RCC 7860 (cell line): Measurements from ENCODE around the gene GABRG3.

ENCODE experiments used
- DNase-seq: peaks from one replicate; pipeline ENCODE4 v3.0.0-alpha.2; 2015; ENCODE audit warnings: low spot score
- FAIRE-seq: peaks from 2 replicates; lab custom pipeline; 2012; peaks lifted over from hg19 to GRCh38; lab: Jason Lieb, UNC

GABRG3 gene

DNA sequence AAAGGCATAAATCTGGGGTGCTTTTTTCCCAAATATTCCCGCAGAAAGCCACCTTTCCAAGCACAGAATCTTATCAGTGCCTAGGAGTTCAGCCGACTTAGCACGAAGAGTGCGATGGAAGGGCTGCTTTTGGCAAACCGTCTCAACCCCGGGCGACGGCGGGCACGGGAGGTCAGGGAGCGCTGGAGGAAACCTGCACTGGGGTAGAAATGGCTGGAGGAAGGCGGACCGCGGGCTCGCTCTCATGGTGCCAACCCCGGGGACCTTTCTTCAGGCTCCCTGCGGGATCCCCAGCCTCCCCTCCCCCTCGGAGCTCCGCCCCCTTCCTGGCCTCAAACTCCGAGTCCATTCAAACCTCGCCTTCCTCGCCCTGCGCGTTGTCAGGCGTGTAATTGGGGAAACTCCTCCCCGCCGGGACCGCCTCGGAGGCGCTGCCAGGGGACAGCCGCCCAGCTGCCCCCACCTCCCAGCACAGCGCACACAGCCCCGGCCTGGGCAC, at the start of gene GABRG3:
GABRG3 (plus strand) TSS at position 470 of the 499 bp plus-strand sequence.
- no peak for FAIRE-seq
- no peak for DNase-seq

DNA sequence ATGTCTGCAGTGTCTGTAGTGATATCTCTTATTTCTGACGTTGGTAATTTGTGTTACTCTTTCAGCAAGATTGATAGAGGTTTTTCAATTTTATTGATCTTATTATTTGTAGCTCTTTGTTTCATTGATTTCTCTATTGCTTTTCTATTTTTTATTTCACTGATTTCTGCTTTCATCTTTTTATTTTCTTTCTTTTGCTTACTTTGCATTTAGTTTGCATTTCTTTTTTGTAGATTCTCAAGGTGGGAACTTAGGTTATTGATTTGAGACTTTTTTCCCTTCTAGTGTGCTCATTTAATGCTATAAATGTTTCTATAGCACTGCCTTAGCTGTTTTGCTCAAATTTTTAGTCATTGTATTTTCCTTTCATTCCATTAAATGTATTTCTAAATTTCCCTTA, 49.5 kb upstream of the GABRG3 start:
- DNase-seq (no peak), FAIRE-seq (no peak)

DNA sequence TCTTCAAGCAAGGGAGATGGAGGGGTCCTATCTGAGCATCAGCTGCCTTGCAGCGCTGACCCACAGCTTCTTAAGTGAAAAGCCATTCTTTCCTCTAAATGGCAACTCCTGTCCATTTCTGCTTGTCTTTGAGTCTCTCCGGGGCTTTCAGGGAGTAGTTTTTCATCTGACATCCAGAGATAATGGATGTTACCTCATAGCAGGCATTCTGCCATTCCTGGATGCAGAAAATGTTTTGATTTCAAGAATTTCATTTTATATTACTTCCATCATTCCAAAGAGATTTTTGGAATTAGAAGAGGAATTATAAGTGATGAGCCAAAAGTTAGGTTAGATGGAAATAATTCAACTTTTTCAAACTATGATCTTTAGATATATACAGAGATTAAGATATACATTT, 44.9 kb upstream of the GABRG3 start:
- DNase-seq (no peak), FAIRE-seq (no peak)

GRCh38 chr15:26928051-26928450, 42.9 kb upstream of the GABRG3 start:
- DNase-seq (no peak), FAIRE-seq (no peak)

GRCh38 chr15:26929588-26929987, 41.4 kb upstream of the GABRG3 start:
- no peak for FAIRE-seq
- no peak for DNase-seq

GRCh38 chr15:26934848-26935247, 36.1 kb upstream of the GABRG3 start:
- FAIRE-seq (no peak), DNase-seq (no peak)

GRCh38 chr15:26935322-26935721, 35.7 kb upstream of the GABRG3 start:
- FAIRE-seq = no peak
- DNase-seq = no peak

DNA sequence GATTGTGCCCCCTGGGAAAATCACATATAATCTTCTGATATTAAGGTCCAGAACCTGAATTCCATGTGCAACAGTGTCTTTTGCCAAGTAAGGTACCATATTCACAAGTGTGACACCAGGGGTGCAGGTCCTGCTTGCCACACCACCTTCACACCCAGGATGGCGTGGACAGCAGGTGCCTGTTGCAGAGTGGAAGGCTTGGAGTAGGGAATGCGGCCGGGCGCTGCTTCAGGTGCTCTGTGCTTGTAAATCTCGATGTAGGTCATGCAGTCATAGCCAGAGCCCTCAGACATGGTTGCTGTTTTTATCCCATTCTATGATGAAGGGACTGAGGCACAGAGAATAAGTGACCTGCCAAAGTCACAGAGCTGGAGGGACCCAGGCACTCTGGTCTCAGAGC, 34.5 kb upstream of the GABRG3 start:
- FAIRE-seq (no peak), DNase-seq (no peak)

DNA sequence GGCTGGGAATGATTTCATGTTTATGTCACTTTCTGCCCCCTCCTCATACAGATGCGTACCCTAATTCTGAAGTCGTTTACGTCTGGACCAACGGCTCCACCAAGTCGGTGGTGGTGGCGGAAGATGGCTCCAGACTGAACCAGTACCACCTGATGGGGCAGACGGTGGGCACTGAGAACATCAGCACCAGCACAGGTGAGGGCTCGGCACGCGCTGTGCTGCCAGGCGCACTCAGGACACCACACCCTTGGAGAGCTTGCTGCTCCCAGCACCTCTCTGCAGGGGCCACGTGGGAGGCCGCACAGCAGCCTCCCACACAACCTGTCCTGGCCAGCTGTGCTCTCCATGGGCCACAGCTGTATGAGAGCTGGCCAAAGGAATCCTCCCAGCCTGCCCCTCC, 33.8 kb upstream of the GABRG3 start:
- FAIRE-seq = no peak

DNA sequence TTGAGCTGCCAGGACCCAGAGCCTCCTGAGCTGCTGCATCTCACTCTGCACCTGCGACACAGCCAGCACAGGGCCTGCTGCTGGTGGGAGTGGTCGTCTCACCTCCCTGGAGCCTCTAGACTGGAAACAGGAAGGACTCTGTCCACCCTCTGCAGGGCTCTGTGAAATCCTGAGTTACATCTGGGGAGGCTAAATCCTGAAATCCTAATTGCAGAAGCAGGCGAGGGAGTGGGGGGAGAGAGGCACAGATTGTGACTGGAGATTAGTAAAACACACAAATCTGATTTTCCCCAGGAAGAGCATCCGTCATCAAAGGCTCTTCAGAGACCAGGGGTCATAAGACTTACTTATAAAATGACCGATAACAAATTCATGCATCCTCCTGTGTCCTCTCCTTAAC, 31.6 kb upstream of the GABRG3 start:
- FAIRE-seq = no peak

More for the DNA sequence above, 33.8 kb upstream of the GABRG3 start:
- DNase-seq = no peak

DNA sequence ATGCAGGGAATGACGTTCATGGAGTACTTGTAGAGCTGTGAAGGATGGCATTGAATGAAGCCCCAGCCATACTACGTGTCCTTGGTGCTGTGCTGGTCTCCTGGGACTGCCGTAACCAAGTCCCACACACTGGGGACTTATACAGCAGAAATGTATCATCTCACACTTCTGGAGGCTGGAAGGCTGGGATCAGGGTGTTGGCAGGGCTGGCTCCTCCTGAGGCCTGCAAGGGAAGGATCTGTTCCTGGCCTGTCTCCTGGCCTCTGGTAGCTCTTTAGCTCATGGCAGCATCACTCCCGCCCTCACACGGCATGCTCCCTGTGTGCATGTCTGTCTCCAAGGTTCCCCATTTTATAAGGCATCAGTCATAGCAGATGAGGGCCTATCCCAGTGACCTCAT, 29.5 kb upstream of the GABRG3 start:
- FAIRE-seq (no peak), DNase-seq (no peak)

More for the DNA sequence above, 31.6 kb upstream of the GABRG3 start:
- DNase-seq = no peak

DNA sequence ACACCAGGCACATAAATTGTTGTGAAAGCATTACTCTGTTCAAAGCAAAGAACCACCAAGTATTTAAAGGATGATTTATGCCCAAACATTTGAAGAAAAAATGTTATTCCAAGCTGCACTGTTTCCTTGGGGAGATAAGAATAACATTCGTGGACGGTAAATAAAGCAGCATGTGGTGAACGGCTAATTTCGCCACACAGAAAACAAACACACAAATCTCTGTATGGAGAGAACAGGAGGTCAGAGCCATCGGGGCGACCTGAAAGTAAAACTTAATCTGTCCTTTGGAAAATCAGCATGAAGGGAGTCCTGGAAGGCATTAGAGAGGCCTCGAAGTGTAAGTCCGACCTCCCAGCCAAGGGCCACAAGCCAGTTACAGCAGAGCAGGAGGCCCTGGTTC, 27.1 kb upstream of the GABRG3 start:
- DNase-seq = no peak
- no peak for FAIRE-seq

- DNase-seq = no peak
- no peak for FAIRE-seq
These were observed 25.9 kb upstream of the GABRG3 start for GRCh38 chr15:26945046-26945445.

GRCh38 chr15:26950001-26950400, 21.0 kb upstream of the GABRG3 start:
- FAIRE-seq (no peak), DNase-seq (no peak)

DNA sequence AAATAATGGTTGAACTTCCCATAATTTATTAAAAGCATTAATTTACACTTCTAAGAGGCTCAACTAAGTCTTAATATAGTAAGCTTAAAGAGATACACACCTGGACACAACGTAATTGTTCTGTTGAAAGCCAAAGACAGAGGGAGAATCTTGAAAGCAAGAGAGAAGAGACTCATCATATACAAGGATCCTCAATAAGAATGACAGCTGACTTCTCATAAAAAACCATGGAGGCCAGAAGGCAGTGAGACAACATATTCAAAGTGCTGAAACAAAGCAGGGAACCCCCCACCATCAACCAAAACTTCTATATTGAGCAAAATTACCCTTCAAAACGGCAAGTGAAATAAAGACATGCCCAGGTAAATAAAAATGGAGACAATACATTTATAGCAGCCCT, 16.6 kb upstream of the GABRG3 start:
- no peak for FAIRE-seq

DNA sequence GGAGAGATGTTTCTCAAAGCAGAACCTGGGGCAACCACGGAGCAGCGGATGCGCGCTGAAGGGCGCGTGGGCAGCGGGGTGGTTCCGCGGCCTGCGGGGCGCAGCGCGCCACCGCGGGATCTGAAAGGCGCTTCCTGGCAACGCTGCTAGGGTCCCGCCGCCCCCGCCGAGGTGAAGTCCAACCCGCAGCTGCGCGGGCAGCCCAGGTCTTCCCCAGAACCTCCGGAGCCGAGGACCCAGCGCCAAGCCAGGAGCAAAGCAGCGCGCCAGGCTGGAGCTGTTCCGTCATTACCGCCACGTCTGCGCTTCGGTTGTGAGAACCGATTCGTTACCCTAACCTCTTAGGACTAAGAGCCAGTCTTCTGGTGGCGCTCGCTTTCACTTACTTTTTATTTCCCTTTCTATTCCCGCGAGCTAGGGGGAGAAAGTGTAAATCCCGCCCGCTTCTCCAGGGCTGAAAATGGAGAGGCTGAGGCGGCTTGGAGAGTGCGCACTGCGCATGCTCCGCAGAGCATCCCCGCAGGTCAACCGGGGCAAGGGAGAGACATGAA, 3.2 kb upstream of the GABRG3 start:
- FAIRE-seq = no peak
- DNase-seq = no peak

More for the DNA sequence above, 16.6 kb upstream of the GABRG3 start:
- DNase-seq = no peak

GRCh38 chr15:26968806-26969205, 2.2 kb upstream of the GABRG3 start:
- no peak for FAIRE-seq
- no peak for DNase-seq

- no peak for DNase-seq
- FAIRE-seq = no peak
These were observed 464 bp downstream of the GABRG3 start for GRCh38 chr15:26971271-26972018.

GRCh38 chr15:26972636-26973035, 1.7 kb downstream of the GABRG3 start:
- DNase-seq = no peak
- no peak for FAIRE-seq

GRCh38 chr15:26974120-26974780, 3.3 kb downstream of the GABRG3 start:
- DNase-seq (no peak), FAIRE-seq (no peak)

- DNase-seq = no peak
- no peak for FAIRE-seq
These were observed 10.5 kb downstream of the GABRG3 start for GRCh38 chr15:26981492-26981891.

- DNase-seq = no peak
- no peak for FAIRE-seq
These were observed 12.8 kb downstream of the GABRG3 start for GRCh38 chr15:26983822-26984221.
